K562 (cell line): Measurements from ENCODE around the gene DDX54. TPM values are rescaled to one million over a fixed set of nuclear protein-coding genes. Genes with fewer than 3 reads are reported as not detected.

Experiments used
- ATAC-seq: fragments of 200-7000 bp; cut with Tn5 transposase; 3 replicates; pipeline ENCODE4 v1.9.1; 2020; ENCODE audit warnings: moderate library complexity
- BruUV-seq: library from RNA; stranded (reverse); fragments of 400-500 nt; replicated peaks from 2 replicates; lab custom pipeline; 2021; lab: Mats Ljungman, UMichigan
- CTCF ChIA-PET: fragments of 300-600 bp; formaldehyde crosslinking; extraction: SDS; loops from one replicate; lab custom pipeline; 2021; ENCODE audit warnings: low intra/inter-chr PET ratio; lab: Yijun Ruan, JAX
- POLR2A ChIA-PET: fragments of 300-600, 350-650 bp; sonication (Branson Sonifier 250); formaldehyde crosslinking; extraction: SDS; loops from one replicate; lab custom pipeline; 2021; ENCODE audit warnings: antibody characterized with exemption, inconsistent platforms; lab: Yijun Ruan, JAX
- DNase-seq, 4 experiments: peaks; one replicate each; pipeline versions ENCODE4 v3.0.0 to v3.0.0-alpha.2; 2011 to 2018; ENCODE audit warnings: low spot score in 3 of 4, mixed read lengths in 3 of 4; ENCODE audit errors: extremely low read depth in 1 of 4
- FAIRE-seq: peaks from 2 replicates; lab custom pipeline; 2011; peaks lifted over from hg19 to GRCh38; lab: Jason Lieb, UNC
- H2AFZ ChIP-seq: 2 replicates; pipeline ENCODE4 v1.6.0; 2011; ENCODE audit warnings: low read depth, low read length, control low read depth, inconsistent platforms
- H3K27ac ChIP-seq: fragments of 200-600 bp; 3 replicates; pipeline ENCODE4 v1.8.0; 2011; ENCODE audit warnings: low read depth, mild to moderate bottlenecking, control low read depth, inconsistent platforms, low read length, moderate library complexity, mixed read lengths; ENCODE audit errors: extremely low read depth
- H3K27me3 ChIP-seq, 2 experiments: fragments of 300-600 bp in 1 of 2; 2 replicates in 1 of 2; 3 replicates in 1 of 2; pipeline versions ENCODE4 v1.6.0 to v1.8.0; 2011; ENCODE audit warnings: inconsistent platforms in 2 of 2, low read length in 2 of 2, mild to moderate bottlenecking in 1 of 2, mixed read lengths in 1 of 2, moderate library complexity in 1 of 2; ENCODE audit not compliant: control insufficient read depth in 2 of 2, insufficient read depth in 2 of 2
- H3K36me3 ChIP-seq: fragments of 300-600 bp; 3 replicates; pipeline ENCODE4 v1.8.0; 2011; ENCODE audit warnings: mild to moderate bottlenecking, low read length, inconsistent platforms; ENCODE audit not compliant: control insufficient read depth, insufficient read depth
- H3K4me1 ChIP-seq, 2 experiments: fragments of 200-600 bp in 1 of 2; replicated peaks in 1 of 2; 2 replicates in 1 of 2; 3 replicates in 1 of 2; pipeline versions ENCODE4 v1.5.1 to v1.8.0; 2011; ENCODE audit warnings: inconsistent platforms in 2 of 2, low read length in 2 of 2, mild to moderate bottlenecking in 1 of 2, mixed read lengths in 1 of 2, moderate library complexity in 1 of 2; ENCODE audit not compliant: control insufficient read depth in 2 of 2, insufficient read depth in 2 of 2
- H3K4me2 ChIP-seq: 2 replicates; pipeline ENCODE4 v1.6.1; 2011; ENCODE audit warnings: low read length, control low read depth, inconsistent platforms, mixed read lengths; ENCODE audit not compliant: insufficient read depth
- H3K4me3 ChIP-seq: fragments of 200-600 bp; sonication (generic), shearing (Covaris generic); 2 replicates; pipeline ENCODE4 v1.5.1; 2016; ENCODE audit warnings: control low read depth, inconsistent platforms
- H3K79me2 ChIP-seq: fragments of 200-600 bp; 3 replicates; pipeline ENCODE4 v1.8.0; 2011; ENCODE audit warnings: low read length, inconsistent platforms; ENCODE audit not compliant: control insufficient read depth, insufficient read depth
- H3K9ac ChIP-seq, 2 experiments: 2 replicates each; pipeline versions ENCODE4 v1.6.0 to v1.6.1; 2011; ENCODE audit warnings: low read depth in 2 of 2, low read length in 2 of 2, control low read depth in 1 of 2, inconsistent platforms in 1 of 2, mild to moderate bottlenecking in 1 of 2, mixed read lengths in 1 of 2; ENCODE audit not compliant: insufficient read depth in 1 of 2
- H3K9me1 ChIP-seq: one replicate; pipeline ENCODE4 v1.6.0; 2011; ENCODE audit warnings: inconsistent platforms, mild to moderate bottlenecking, low read length, moderate library complexity; ENCODE audit not compliant: control insufficient read depth, insufficient read depth
- H3K9me3 ChIP-seq: replicated peaks from 2 replicates; pipeline ENCODE4 v1.5.1; 2011; ENCODE audit warnings: low read depth, low read length, inconsistent platforms; ENCODE audit not compliant: control insufficient read depth, insufficient read depth
- H4K20me1 ChIP-seq: replicated peaks from 2 replicates; pipeline ENCODE4 v1.6.1; 2011; ENCODE audit warnings: low read length, inconsistent platforms, mixed read lengths; ENCODE audit not compliant: control insufficient read depth, insufficient read depth
- BRCA1 ChIP-seq, 2 experiments: fragments of 450-650 bp in 1 of 2; sonication (generic) in 1 of 2; formaldehyde crosslinking in 1 of 2; IDR thresholded peaks; 2 replicates each; pipeline versions ENCODE4 v1.5.0 to v1.6.1; 2017 to 2020; ENCODE audit warnings: mild to moderate bottlenecking in 1 of 2, missing genetic modification reagents in 1 of 2
- CAMTA2 ChIP-seq: fragments of 250-450 bp; sonication (Bioruptor Pico); conservative IDR thresholded peaks from 2 replicates; pipeline ENCODE4 v1.5.1; 2022
- DMBX1 ChIP-seq: fragments of 250-450 bp; sonication (Bioruptor Pico); IDR thresholded peaks from 2 replicates; pipeline ENCODE4 v1.8.0; 2022; ENCODE audit warnings: inconsistent platforms, mild to moderate bottlenecking, moderate library complexity, borderline replicate concordance
- HMGN3 ChIP-seq: IDR thresholded peaks from 2 replicates; pipeline ENCODE4 v1.6.1; 2011; ENCODE audit warnings: borderline replicate concordance, low read depth, mild to moderate bottlenecking, mixed read lengths, low read length; ENCODE audit not compliant: insufficient read length; ENCODE audit errors: extremely low read depth
- KDM1A ChIP-seq, 2 experiments: fragments of 450-650 bp; IDR thresholded peaks; 2 replicates each; pipeline ENCODE4 v1.6.1; 2016; ENCODE audit warnings: mild to moderate bottlenecking in 2 of 2
- KLF6 ChIP-seq: fragments of 250-450 bp; sonication (Bioruptor Pico); IDR thresholded peaks from 2 replicates; pipeline ENCODE4 v1.4.0; 2020; ENCODE audit warnings: mild to moderate bottlenecking, moderate library complexity, borderline replicate concordance
- MCM7 ChIP-seq, 2 experiments: fragments of 450-650 bp; IDR thresholded peaks; 2 replicates each; pipeline ENCODE4 v1.6.1; 2016 to 2018
- NFYB ChIP-seq: IDR thresholded peaks from 2 replicates; pipeline ENCODE4 v1.6.1; 2011; ENCODE audit warnings: mild to moderate bottlenecking, moderate library complexity; ENCODE audit not compliant: insufficient read length; ENCODE audit errors: extremely low read depth
- NONO ChIP-seq, 2 experiments: fragments of 200-400 bp in 1 of 2; fragments of 450-650 bp in 1 of 2; formaldehyde crosslinking in 1 of 2; IDR thresholded peaks; 2 replicates each; pipeline ENCODE4 v1.6.1; 2017; ENCODE audit warnings: low read depth in 2 of 2, mild to moderate bottlenecking in 2 of 2, moderate library complexity in 2 of 2, low read length in 1 of 2
- SLC30A9 ChIP-seq: fragments of 250-450 bp; sonication (Bioruptor Pico); IDR thresholded peaks from 2 replicates; pipeline ENCODE4 v1.8.0; 2022; ENCODE audit warnings: mild to moderate bottlenecking, moderate library complexity
- SMAD2 ChIP-seq: fragments of 150-350 bp; IDR thresholded peaks from 2 replicates; pipeline ENCODE4 v1.6.1; 2014; ENCODE audit warnings: low read depth, mild to moderate bottlenecking, low read length
- SOX6 ChIP-seq: fragments of 450-650 bp; IDR thresholded peaks from 2 replicates; pipeline ENCODE4 v1.6.1; 2014; ENCODE audit warnings: mild to moderate bottlenecking
- SRSF9 ChIP-seq: fragments of 200-400 bp; formaldehyde crosslinking; IDR thresholded peaks from 2 replicates; pipeline ENCODE4 v1.6.1; 2017; ENCODE audit warnings: low read depth, low read length, borderline replicate concordance
- TAF1 ChIP-seq: IDR thresholded peaks from 2 replicates; pipeline ENCODE4 v1.6.1; 2011; ENCODE audit warnings: mild to moderate bottlenecking, low read length, moderate library complexity; ENCODE audit not compliant: insufficient read depth, control insufficient read depth, severe bottlenecking; ENCODE audit errors: extremely low read depth
- TCFL5 ChIP-seq: fragments of 250-450 bp; sonication (Bioruptor Pico); conservative IDR thresholded peaks from 2 replicates; pipeline ENCODE4 v1.6.1; 2021; ENCODE audit warnings: mild to moderate bottlenecking, moderate library complexity, matching md5 sums
- U2AF2 ChIP-seq: fragments of 200-400 bp; formaldehyde crosslinking; optimal IDR thresholded peaks from 2 replicates; pipeline ENCODE3; 2017; ENCODE audit warnings: low read depth, mild to moderate bottlenecking, low read length
- WGBS: fragments of 100-300 bp; shearing (Covaris generic); methylation state at CpG from one replicate; pipeline ENCODE4 v1.1.6; 2016; ENCODE audit warnings: low coverage, mixed read lengths; ENCODE audit not compliant: insufficient coverage; ENCODE audit errors: missing lambda C conversion rate; 5-methylcytosine and 5-hydroxymethylcytosine counted together
- in situ Hi-C: fragments of 300-500 bp; cut with MboI; formaldehyde crosslinking; loops from 4 replicates; pipeline ENCODE4 v1.15.0; 2018; ENCODE audit warnings: inconsistent platforms, mixed read lengths
- intact Hi-C: fragments of 100-400 bp; cut with micrococcal nuclease; formaldehyde crosslinking; loops from 2 replicates; pipeline ENCODE4 v1.14.2; 2022
- polyA plus RNA-seq, 8 experiments: library from polyadenylated mRNA; depleted of rRNA in 4 of 8; stranded (reverse) in 5 of 8; unstranded in 3 of 8; fragments of >200 nt; fragmentation: Nextera tagmentation in 2 of 8; fragmentation: Illumina TruSeq in 1 of 8; extraction: Ambion mirVana in 2 of 8; extraction: Trizol in 1 of 8; gene quantifications; 2 replicates each; pipeline versions ENCODE4 v1.2.1 to v1.2.3, GENCODE V29; 2011 to 2014; ENCODE audit warnings: inconsistent platforms in 1 of 8, missing spikeins in 1 of 8
- total RNA-seq, 7 experiments: library from RNA; depleted of rRNA in 6 of 7; stranded (reverse); fragments of >200 nt in 6 of 7; fragmentation: Illumina TruSeq in 2 of 7; extraction: Trizol in 2 of 7; gene quantifications; 2 replicates each; pipeline versions ENCODE4 v1.2.1 to v1.2.3, GENCODE V29; 2011 to 2021; ENCODE audit warnings: low replicate concordance in 1 of 7
- TF ChIP-seq, protein P1 (sequence below): fragments of 250-450 bp; sonication (Bioruptor Pico); IDR thresholded peaks from 2 replicates; pipeline ENCODE4 v1.4.0; 2020; ENCODE audit warnings: mild to moderate bottlenecking
- TF ChIP-seq, protein P2 (sequence below): fragments of 450-650 bp; IDR thresholded peaks from 2 replicates; pipeline ENCODE4 v1.6.1; 2014; ENCODE audit warnings: low read depth, mild to moderate bottlenecking, moderate library complexity, borderline replicate concordance

DDX54 gene
- total and polyA plus RNA-seq, 9 of the 15 experiments (the other 6 are each of a cell fraction or from before 2014, with no cell fraction given), result 1.4 to 135 (median 51.4) TPM

DNA sequence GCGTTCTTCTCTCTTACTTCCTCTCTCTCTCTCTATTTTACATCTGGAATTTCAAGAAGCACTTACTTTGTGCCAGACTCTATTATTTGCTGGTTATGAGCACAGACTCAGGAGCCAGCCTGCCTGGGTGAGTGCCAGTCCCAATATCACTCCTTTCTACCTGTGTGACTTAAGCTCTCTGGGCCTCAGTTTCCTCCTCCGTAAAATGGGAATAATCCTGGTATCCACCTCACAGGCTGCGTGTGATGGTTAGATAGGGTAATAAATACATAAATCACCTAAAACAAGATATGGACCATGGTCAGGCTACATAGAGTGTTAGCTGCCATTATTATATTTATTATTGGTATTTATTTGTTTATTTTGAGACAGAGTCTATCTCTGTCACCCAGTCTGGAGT lies 74.0 kb downstream of the DDX54 start (continued):
- TF ChIP-seq TCFL5 (CRISPR knock-in tag), result no peak
- TF ChIP-seq U2AF2, result no peak
- no peak for TF ChIP-seq SMAD2
- TF ChIP-seq HMGN3, result no peak
- TF ChIP-seq KLF6 (CRISPR knock-in tag), result no peak
- TF ChIP-seq SLC30A9 (CRISPR knock-in tag), result no peak
- TF ChIP-seq KDM1A (IDR thresholded peaks at IDR 0.05), result peak; percentile 12 to 33; a peak in 1 of 4 replicates
- TF ChIP-seq, protein P1, sequence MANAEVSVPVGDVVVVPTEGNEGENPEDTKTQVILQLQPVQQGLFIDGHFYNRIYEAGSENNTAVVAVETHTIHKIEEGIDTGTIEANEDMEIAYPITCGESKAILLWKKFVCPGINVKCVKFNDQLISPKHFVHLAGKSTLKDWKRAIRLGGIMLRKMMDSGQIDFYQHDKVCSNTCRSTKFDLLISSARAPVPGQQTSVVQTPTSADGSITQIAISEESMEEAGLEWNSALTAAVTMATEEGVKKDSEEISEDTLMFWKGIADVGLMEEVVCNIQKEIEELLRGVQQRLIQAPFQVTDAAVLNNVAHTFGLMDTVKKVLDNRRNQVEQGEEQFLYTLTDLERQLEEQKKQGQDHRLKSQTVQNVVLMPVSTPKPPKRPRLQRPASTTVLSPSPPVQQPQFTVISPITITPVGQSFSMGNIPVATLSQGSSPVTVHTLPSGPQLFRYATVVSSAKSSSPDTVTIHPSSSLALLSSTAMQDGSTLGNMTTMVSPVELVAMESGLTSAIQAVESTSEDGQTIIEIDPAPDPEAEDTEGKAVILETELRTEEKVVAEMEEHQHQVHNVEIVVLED, result no peak
- TF ChIP-seq, all 486 proteins: peak for 4

DNA sequence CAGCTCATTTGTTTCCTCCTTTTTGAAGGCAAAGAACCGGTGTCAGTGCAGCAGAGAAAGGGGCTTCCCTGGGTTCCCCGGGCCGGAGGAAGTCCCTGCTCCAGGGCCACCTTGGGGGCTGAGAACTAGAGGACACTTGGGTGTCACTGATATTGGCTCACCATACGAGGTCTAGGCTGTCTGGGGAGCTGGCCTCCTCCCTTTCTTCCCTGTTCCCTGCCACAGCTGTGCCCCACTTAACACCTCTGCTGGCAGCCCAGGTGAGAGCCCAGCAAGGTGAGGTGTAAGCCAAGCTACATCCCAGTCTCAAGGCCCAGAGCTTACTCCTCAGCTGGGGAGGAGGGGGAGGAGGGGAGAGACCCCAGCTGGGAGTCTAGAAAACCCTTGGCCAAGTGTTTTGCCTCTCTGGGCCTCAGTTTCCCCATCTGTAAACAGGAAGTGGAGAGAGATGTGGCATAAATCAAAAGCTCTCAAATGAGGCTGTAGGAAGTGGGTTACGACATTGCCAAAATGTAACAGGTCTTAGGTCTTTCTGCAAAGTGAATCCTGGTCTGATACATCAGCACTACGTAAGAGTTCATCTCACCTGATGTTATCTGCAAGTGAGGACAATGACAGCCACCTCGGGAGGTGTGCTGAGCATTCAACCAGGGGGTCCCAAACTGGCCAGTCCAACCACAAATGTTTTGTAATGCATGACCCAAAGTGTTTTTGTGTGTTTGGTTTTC lies 75.2 kb downstream of the DDX54 start:
- H2AFZ ChIP-seq, result no peak overlapping the region
- in situ Hi-C loops, result no loop called here
- TF ChIP-seq, protein P2, sequence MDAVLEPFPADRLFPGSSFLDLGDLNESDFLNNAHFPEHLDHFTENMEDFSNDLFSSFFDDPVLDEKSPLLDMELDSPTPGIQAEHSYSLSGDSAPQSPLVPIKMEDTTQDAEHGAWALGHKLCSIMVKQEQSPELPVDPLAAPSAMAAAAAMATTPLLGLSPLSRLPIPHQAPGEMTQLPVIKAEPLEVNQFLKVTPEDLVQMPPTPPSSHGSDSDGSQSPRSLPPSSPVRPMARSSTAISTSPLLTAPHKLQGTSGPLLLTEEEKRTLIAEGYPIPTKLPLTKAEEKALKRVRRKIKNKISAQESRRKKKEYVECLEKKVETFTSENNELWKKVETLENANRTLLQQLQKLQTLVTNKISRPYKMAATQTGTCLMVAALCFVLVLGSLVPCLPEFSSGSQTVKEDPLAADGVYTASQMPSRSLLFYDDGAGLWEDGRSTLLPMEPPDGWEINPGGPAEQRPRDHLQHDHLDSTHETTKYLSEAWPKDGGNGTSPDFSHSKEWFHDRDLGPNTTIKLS, result no peak
- TF ChIP-seq TAF1 (no peak), MCM7 (IDR thresholded peaks at IDR 0.05) (no peak), KDM1A (IDR thresholded peaks at IDR 0.05) (no peak), NFYB (no peak), SRSF9 (no peak), SOX6 (no peak), CAMTA2 (CRISPR knock-in tag) (no peak), DMBX1 (CRISPR knock-in tag) (no peak), NONO (IDR thresholded peaks at IDR 0.05; ENCODE audit: low read depth in 2 of 2, low read length in 1 of 2) (no peak), BRCA1 (IDR thresholded peaks at IDR 0.05) (no peak), BRCA1 (CRISPR knock-in tag; IDR thresholded peaks at IDR 0.05) (no peak)

More for the DNA sequence above, 75.2 kb downstream of the DDX54 start:
- Histone ChIP-seq H3K9ac (no peak overlapping the region), H3K79me2 (no peaks in the 10 kb centered on the region), H3K4me2 (no peak overlapping the region), H3K9me1 (no peaks in the 10 kb centered on the region), H4K20me1 (peaks cover 15% of the 10 kb centered on the region; the same call in 1 of the 2 replicates), H3K27me3 (peaks cover 25 to 65% of the 10 kb centered on the region in 2 experiments), H3K27ac (no peak overlapping the region), H3K4me3 (no peak overlapping the region), H3K36me3 (no peaks in the 10 kb centered on the region), H3K9me3 (no peaks in the 10 kb centered on the region), H3K4me1 (peaks cover 0 to 12% of the 10 kb centered on the region in 2 experiments; a peak in 1 of 5 replicates)
- ATAC-seq, result no peak
- under 1% methylated on average over 7 of the region's 7 CpGs for WGBS
- no peak for FAIRE-seq
- ChIA-PET POLR2A (interaction anchor here (0.5 to 0.6 kb wide), 2 partner anchors 44 to 609 kb away, joined by 3 read pairs; no protein-coding TSS in a partner anchor), CTCF (no interaction called here)
- DNase-seq, result no peak
- no TSS peak for BruUV-seq
- intact Hi-C loops, result no loop called here
